Breast epithelium (tissue), 4 donors: ENCODE results near the gene SIAH1. TPM values are rescaled to one million over a fixed set of nuclear protein-coding genes. Genes with fewer than 3 reads are reported as not detected.

Source experiments
- DNase-seq, 2 donors: peaks; one replicate each; pipeline ENCODE4 v3.0.0-alpha.2; 2019; ENCODE audit warnings: low spot score in 2 of 2
- H3K27ac ChIP-seq, 2 donors: fragments of 200-600 bp; sonication (generic) in 1 of 2; one replicate each; pipeline ENCODE4 v1.5.1; 2016 to 2019; ENCODE audit warnings: mild to moderate bottlenecking in 1 of 2
- H3K27me3 ChIP-seq, 2 donors: fragments of 200-600 bp; sonication (generic) in 1 of 2; one replicate each; pipeline versions ENCODE4 v1.5.1 to v1.6.0; 2017 to 2019; ENCODE audit warnings: control low read depth in 1 of 2, mild to moderate bottlenecking in 1 of 2
- H3K36me3 ChIP-seq: fragments of 200-600 bp; one replicate; pipeline ENCODE4 v1.5.1; 2019
- H3K4me1 ChIP-seq, 2 donors: fragments of 200-600 bp; sonication (generic); one replicate each; pipeline ENCODE4 v1.5.1; 2016 to 2019; ENCODE audit warnings: control low read depth in 1 of 2
- H3K4me3 ChIP-seq, 3 donors: fragments of 200-600 bp; sonication (generic); 1 replicate in 2 of 3; 2 replicates in 1 of 3; pipeline ENCODE4 v1.5.1; 2016 to 2019; ENCODE audit warnings: mild to moderate bottlenecking in 3 of 3, moderate library complexity in 2 of 3
- H3K9me3 ChIP-seq, 2 donors: fragments of 200-600 bp; sonication (generic) in 1 of 2; one replicate each; pipeline ENCODE4 v1.5.1; 2016 to 2019; ENCODE audit warnings: control low read depth in 1 of 2
- CTCF ChIP-seq, 3 donors: fragments of 450-650 bp; IDR thresholded peaks; one replicate each; pipeline ENCODE4 v1.5.1; 2016 to 2017; ENCODE audit warnings: antibody characterized with exemption in 3 of 3, mild to moderate bottlenecking in 3 of 3, moderate library complexity in 3 of 3
- POLR2A ChIP-seq: fragments of 450-650 bp; IDR thresholded peaks from one replicate; pipeline ENCODE4 v1.6.1; 2016; ENCODE audit warnings: antibody characterized with exemption, mild to moderate bottlenecking, moderate library complexity
- POLR2AphosphoS5 ChIP-seq, 3 donors: sonication (generic); formaldehyde crosslinking; IDR thresholded peaks; one replicate each; pipeline ENCODE4 v1.6.1; 2017; ENCODE audit warnings: antibody characterized with exemption in 3 of 3
- intact Hi-C: fragments of 100-400 bp; cut with DNase I; formaldehyde crosslinking; loops from one replicate; pipeline ENCODE4 v1.15.1; 2023; ENCODE audit warnings: low total_unique reads
- total RNA-seq, 3 donors: library from RNA; depleted of rRNA; stranded (reverse); fragments of >200 nt; gene quantifications; one replicate each; pipeline ENCODE4 v1.1.0, GENCODE V29; 2016

Gene SIAH1
- total RNA-seq, 3 donors from 2014 or later: 36.2 to 45.2 (median 44.2) TPM

- Histone ChIP-seq H3K36me3 (no peaks in the 10 kb centered on the region), H3K27me3 (no peaks in the 10 kb centered on the region), H3K4me3 (no peak overlapping the region), H3K9me3 (no peaks in the 10 kb centered on the region), H3K27ac (no peak overlapping the region), H3K4me1 (no peaks in the 10 kb centered on the region)
- TF ChIP-seq POLR2A: no peak
- no peak for TF ChIP-seq POLR2AphosphoS5 (IDR thresholded peaks at IDR 0.05)
- TF ChIP-seq CTCF (IDR thresholded peaks at IDR 0.05): no peak
- DNase-seq: no peak
- intact Hi-C loops: loop anchor here (10.0 kb wide), 1 partner anchor 282 kb away; no protein-coding TSS in a partner anchor
Observed at GRCh38 chr16:48352648-48353390, 32.4 kb downstream of the SIAH1 start.

GRCh38 chr16:48350736-48351135 lies 34.5 kb downstream of the SIAH1 start:
- TF ChIP-seq POLR2A: no peak
- no peak for TF ChIP-seq CTCF (IDR thresholded peaks at IDR 0.05)
- TF ChIP-seq POLR2AphosphoS5 (IDR thresholded peaks at IDR 0.05): no peak
- peak overlapping the region in 1 of 2 donors; percentile 8 for H3K27ac ChIP-seq
- H3K4me1 ChIP-seq: no peaks in the 10 kb centered on the region
- intact Hi-C loops: loop anchor here (10.0 kb wide), 1 partner anchor 284 kb away; no protein-coding TSS in a partner anchor
- no peaks in the 10 kb centered on the region for H3K9me3 ChIP-seq
- H3K27me3 ChIP-seq: no peaks in the 10 kb centered on the region
- no peak for DNase-seq
- no peaks in the 10 kb centered on the region for H3K36me3 ChIP-seq
- H3K4me3 ChIP-seq: no peak overlapping the region

- Histone ChIP-seq H3K9me3 (no peaks in the 10 kb centered on the region), H3K36me3 (no peaks in the 10 kb centered on the region), H3K4me3 (no peak overlapping the region), H3K4me1 (no peaks in the 10 kb centered on the region), H3K27ac (no peak overlapping the region), H3K27me3 (no peaks in the 10 kb centered on the region)
- no peak for DNase-seq
- intact Hi-C loops: no loop called here
- TF ChIP-seq POLR2AphosphoS5 (IDR thresholded peaks at IDR 0.05) (no peak), CTCF (IDR thresholded peaks at IDR 0.05) (no peak)
Observed at GRCh38 chr16:48347980-48348379, 37.2 kb downstream of the SIAH1 start.

- DNase-seq: no peak
- Histone ChIP-seq H3K36me3 (no peaks in the 10 kb centered on the region), H3K4me3 (no peak overlapping the region), H3K27ac (no peak overlapping the region), H3K9me3 (no peaks in the 10 kb centered on the region), H3K4me1 (no peaks in the 10 kb centered on the region), H3K27me3 (no peaks in the 10 kb centered on the region)
- intact Hi-C loops: no loop called here
- TF ChIP-seq CTCF (IDR thresholded peaks at IDR 0.05): no peak
Observed at GRCh38 chr16:48347191-48347865, 37.9 kb downstream of the SIAH1 start.

- H3K4me1 ChIP-seq: no peaks in the 10 kb centered on the region
- no peak for DNase-seq
- no peak for TF ChIP-seq POLR2AphosphoS5 (IDR thresholded peaks at IDR 0.05)
- H3K9me3 ChIP-seq: no peaks in the 10 kb centered on the region
- no peaks in the 10 kb centered on the region for H3K36me3 ChIP-seq
- H3K27ac ChIP-seq: no peak overlapping the region
- H3K4me3 ChIP-seq: no peak overlapping the region
- no peaks in the 10 kb centered on the region for H3K27me3 ChIP-seq
- intact Hi-C loops: no loop called here
Observed at GRCh38 chr16:48342591-48342990, 42.6 kb downstream of the SIAH1 start.
